GM19438 (cell line): Measurements from ENCODE around the gene HNRNPA0.

Source experiments
- ATAC-seq: cut with Tn5 transposase; IDR thresholded peaks from one replicate; pipeline ENCODE4 v1.9.1; 2021; ENCODE audit warnings: low read depth; ENCODE audit not compliant: unreplicated experiment

HNRNPA0 gene

DNA sequence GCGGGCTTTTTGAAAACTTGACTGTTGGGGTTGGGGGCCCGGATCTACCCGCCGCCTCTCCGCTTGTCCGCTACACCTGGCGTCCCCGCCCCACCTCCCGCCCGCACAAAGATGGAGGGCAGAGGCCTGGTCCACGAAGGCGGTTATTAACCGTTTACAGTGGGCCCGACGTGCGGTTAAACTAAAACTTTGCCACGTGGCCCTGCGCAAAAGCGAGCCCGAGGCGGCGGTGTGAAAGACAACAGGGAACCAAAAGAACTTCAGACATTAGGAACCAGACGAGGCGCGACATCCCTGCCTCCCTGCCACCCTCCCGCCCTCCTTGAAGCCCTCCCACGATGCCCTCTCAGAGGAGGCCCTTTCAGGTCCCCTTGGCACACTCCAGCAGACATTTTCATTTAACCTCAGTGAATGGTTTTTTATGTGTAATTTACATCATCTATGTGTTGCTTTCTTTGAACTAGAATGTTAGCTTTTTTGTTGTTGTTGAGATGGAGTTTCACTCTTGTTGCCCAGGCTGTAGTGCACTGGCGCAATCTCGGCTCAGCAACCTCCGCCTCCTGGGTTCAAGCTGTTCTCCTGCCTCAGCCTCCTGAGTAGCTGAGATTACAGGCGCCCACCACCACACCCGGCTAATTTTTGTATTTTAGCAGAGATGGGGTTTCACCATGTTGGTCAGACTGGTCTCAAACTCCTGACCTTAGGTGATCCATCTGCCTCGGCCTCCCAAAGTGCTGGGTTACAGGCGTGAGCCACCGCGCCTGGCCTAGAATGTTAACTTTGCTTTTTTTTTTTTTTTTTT lies 999 bp upstream of the HNRNPA0 start:
- ATAC-seq: peak; percentile 10

DNA sequence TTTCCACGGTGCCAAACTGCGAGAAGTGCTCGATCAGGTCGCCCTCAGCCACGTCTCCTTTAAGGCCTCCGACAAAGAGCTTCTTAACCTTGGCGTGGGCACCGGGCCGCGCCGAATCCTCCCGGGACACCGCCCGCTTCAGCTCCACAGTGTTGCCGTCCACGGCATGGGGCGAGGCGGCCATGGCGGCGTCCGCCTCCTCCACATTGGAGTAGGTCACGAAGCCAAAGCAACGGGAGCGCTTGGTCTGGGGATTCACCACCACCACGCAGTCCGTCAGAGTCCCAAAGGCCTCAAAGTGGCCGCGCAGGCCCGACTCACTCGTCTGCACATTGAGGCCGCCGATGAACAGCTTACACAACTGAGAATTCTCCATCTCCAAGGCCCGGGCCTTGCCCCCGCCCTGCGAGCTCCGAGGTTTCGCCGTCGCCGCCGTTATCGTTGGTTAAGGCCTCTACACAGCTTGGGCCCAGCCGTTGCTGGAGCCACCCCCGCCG lies 424 bp downstream of the HNRNPA0 start:
- peak; percentile 9 for ATAC-seq

DNA sequence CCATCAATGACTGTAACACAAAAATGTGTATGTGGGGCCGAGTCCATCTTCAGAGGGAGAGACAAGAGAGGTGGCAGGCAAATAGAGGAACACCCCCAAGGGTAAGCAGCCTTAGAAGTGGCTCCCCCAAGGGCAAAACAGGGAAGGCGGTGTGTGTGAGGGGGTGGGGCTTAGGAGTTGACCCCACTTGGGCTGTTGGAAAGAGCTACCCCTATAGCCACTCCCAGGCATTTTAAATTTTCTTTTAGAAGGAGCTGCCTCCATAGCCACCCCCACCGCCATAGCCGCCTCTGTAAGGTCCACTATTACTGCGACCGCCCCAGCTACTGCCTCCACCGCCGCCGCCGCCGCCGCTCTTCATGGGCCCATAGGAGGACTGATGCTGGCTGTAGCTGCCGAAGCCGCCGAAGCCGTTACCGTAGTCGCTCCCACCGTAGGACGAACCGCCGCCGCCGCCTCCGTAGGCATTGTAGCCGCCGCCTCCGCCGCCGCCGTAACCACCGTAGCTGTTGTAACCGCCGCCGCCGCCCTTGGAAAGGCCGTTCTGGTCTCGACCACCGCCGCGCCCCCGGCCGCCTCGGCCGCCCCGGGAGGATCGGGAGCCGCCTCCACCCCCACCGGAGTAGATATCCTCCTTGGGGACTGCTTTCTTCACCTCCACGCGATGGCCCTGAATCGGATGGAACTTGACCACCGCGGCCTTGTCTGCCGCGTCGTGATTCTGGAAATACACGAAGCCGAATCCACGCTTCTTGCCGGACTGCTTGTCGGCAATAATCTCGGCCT lies 1.1 kb downstream of the HNRNPA0 start:
- no peak for ATAC-seq

DNA sequence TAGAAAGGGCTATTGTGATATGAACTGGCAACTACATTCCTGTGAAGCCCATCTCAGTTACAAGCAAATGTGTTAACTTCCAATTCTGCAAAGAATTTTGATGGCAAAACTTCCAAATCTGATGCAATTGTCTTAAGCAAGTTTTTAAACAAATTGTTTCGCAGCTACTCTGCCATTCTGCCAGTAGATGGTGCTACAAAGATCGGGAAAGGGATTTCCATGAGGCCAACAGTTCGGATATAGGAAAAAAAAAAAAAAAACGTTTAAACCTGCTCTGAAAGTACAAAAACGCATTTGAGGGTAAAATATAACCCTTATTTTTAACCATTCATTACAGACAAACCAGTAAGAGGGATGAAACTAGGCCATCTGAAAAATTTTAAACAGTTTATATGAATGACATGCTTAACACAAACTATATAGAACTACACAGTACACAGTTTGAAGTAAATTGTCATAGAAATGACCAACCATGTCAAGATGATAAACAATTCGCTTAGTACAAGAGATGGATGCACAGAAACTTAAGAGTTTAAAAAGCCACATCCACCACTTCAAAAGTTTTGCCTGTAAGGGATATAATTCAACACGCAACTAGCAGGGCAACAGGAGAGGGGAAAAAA lies 2.2 kb downstream of the HNRNPA0 start:
- no peak for ATAC-seq

DNA sequence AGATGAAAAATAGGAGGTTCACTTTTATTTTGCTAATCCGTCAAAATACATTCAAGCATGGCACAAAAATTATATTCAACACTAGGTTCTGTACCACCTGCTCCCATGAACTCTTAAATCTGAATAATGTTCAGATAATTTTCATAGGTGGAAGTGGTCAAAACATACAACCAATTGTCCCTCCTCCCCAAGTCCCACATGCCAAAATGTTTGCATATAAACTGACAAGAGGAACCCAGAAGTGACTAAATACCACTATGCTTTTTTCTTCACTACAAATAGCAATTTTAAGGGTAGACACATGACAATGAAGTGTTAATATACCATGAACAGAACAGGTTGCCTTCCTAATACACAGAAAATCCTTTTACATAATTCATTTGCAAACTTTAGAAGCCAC lies 3.7 kb downstream of the HNRNPA0 start:
- ATAC-seq: no peak

DNA sequence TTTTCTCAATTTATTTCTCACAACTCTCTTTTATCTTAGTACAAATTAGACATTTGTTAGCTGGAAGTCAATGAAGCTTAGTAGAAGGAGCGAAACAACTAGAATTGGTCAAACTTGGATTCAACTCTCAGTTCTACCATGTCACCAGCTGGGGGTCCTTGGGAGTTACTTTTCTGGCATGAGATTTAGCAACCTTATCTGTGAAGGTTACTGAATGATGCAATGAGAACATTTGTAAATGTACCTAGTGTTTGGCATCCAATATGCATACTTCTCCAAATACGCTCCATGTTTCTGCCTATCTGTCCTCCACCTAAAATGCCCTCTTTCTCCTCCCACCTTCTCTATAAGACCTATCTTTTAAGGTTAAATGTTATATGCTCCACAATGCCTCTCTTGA lies 6.3 kb downstream of the HNRNPA0 start:
- no peak for ATAC-seq

DNA sequence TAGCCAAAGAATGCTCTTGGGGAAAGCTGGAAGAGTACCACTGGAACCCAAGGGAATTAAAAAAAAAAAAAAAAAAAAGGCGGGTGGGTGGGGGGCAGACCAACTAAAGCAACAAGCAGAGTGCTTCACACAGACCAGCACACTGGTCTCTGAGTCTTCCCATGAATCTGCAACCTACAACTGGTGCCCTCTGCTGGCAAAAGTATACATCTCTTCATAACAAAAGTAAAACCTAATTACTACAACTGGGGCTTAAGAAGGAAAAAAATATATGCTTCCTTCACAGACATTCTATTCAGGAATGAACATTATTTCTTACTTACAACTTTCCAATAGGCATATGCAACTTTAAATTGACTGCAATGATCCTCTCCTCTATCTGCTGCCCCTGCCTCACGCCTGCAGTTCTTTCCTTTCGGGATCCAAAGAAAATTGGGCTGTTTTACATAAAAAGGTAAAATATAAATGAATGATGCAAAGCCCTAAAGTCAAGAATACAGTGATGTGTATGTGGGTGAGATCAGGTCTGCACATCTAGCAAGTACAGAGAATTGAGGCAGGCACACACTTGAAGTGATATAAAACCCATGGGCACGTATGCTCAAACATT lies 11.0 kb downstream of the HNRNPA0 start:
- ATAC-seq: peak; percentile 69

DNA sequence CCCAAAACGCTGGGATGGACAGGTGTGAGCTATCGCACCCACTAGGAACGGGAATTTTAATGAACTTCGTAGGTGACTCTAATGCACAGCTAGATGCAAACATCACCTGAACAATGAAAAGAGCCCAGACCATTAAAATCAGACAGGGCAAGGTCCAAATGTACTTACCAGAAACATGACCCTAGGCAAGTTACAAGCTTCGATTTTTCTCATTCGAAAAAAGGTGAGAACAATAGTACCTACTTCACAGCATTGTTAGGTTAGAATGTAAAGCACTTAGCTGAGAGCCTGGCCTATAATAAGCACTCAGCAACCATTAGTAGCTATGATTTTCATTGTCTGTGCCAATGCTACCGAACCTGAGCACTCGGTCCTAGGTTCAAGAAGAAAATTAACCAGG lies 12.4 kb downstream of the HNRNPA0 start:
- no peak for ATAC-seq

DNA sequence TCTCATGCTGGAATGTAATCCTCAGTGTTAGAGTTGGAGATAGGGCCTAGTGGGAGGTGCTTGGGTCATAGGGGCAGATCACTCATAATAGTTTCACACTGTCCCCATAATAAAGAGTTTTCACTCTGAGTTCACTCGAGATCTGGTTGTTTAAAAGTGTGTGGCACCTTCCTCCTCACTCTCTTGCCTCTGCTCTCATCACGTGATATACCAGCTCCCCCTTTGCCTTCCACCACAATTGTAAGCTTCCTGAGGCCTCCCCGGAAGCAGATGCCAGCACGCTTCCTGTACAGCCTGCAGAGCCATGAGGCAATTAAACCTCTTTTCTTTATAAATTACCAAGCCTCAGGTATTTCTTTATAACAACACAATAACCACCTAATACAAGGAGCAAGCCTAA lies 14.4 kb downstream of the HNRNPA0 start:
- no peak for ATAC-seq

DNA sequence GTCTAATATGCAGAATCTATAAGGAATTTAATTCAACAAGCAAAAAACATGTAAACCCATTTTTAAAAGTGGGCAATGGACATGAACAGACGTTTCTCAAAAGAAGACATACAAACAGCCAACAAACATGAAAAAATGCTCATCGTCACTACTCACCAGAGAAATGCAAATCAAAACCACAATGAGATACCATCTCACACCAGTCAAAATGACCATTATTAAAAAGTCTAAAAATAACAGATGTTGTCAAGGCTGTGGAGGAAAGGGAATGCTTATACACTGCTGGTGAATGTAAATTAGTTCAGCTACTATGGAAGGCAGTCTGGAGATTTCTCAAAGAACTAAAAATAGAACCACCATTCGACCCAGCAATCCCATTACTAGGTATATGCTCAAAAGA lies 15.2 kb downstream of the HNRNPA0 start:
- ATAC-seq: no peak

DNA sequence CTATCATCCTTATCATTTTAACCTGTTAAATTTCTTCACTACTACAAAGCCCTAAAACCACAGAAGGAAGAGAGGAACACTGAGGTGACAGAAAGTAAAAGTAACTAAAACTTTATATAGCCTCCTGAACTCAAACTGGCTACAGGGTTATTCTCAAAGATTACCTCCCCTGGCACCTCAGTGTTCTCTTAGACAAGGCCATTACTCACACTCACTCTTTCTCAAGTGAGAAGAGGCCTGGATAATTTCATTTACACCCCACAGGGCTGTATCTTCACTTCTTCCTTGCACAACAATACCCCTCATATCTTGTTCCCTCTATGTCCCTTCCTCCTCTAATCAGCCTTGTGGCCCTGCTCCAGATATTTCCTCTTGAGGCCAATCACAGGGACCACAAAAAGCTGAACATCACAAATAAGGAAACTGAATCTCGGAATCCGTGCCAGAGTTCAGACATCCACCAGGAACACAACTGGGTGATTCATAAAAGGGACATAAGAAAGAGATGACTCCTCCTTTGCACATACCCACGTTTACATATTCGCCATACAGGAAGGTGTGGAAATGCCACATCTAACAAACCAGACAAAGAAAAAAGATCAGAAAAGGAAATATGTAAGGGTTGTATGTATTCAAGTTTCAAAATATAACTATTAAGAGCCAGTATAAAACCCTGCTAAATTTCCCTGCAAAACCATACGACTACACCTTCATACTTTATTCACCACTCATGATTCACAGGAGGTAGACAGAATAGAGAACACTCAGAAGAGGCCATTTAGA lies 16.6 kb downstream of the HNRNPA0 start:
- no peak for ATAC-seq

DNA sequence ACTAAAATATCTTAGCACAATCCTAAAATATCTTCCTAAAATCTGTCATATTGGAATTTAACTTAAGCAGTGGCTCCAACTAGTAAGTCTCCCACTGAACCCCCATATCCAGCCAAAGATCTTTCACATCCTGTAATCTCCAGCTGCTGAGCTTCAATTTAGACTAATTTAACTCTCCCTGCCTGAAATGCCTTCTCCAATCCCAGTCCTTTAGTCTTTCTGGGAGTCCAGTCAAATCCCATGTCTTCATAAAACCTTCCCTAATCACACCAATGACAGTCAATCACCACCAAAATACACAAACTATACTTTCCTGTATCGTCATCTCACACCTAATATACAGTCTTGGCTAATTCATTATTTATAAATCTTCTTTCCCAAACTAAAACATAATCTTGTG lies 17.7 kb downstream of the HNRNPA0 start:
- no peak for ATAC-seq

DNA sequence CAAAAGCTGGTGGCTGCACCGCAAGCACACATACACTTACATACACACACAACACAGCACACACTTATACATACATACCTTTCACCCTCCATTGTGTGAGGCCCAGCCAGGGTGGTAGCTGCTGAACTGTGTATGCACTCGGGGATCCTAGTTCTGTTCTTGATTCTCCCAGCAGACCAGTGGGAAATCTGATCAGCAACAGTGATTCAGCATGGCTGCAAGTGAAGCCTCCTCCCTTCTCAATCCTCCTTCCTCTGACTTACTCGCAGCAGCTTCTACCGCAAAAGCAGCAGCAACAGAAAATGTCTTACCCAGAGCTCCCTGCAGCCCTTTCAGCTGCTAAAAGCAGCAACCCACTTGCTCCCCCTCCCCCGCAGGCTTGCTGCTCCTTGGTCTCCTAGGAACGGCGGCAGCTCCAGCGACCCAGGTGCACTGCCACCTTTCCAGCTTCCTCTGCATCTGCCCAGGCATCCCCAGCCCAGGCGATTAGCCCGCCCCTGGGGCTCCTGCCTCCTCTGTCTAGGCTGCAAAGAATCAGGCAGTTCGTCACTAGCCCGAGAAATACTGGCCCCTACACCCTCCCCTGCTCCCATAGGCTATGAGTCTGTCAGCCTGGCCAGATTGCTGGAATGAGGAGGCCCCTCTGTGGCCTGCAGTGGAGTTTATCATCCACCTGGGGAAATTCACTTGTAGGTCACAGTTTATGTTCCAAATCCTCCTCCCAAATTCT lies 18.4 kb downstream of the HNRNPA0 start, which contains the start of gene KLHL3:
Gene KLHL3 (minus strand): TSS at position 535 of the 730 bp plus-strand sequence. CDS start 443 bp downstream, at position 92.
- ATAC-seq: peak; percentile 65

DNA sequence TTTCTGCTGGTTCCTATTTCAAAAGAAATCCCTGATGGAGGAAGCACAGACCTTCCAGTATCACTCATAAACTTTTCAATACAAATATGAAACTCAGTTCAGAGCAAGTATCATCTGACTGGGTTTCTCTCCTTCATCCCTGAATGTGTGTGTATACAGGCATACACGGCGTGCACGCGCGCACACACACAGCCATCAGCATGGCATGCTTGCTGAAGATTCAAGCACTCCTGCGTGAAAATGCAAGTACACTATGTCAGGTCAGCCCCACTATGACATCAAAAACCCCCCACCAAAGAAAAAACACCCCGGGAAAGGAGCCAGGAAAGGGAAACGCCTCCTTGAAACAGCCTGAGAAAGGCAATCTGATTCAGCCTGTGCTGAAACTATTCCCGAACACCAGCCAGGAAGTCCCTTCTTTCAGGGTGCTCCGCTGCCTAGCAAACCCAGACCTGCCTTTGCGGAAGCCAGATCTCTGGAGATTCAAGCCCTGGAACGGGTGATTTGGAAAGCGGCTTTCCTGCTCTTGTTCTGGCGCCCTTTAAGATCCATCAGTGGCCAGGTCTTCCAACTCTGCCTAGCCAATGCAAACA lies 19.1 kb downstream of the HNRNPA0 start:
- ATAC-seq: peak; percentile 38

DNA sequence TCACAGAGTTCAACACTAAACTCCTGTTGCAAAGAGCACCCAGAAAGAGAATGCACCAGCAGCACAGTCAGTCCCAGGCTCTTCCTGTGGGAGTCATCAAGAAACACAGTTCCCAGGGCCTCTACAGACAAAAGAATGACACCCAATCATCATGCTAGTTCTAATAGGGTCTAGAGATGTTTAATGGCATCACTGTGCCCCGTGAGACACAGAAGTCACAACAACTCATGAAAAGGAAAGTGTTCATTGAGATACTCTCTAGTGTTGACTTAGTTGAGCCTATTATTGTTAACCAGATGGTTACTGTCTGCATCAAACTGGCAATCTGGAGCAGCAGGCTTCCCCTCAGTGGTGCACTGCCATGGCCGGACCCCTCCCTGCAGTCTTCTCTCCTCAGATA lies 19.8 kb downstream of the HNRNPA0 start:
- ATAC-seq: no peak

DNA sequence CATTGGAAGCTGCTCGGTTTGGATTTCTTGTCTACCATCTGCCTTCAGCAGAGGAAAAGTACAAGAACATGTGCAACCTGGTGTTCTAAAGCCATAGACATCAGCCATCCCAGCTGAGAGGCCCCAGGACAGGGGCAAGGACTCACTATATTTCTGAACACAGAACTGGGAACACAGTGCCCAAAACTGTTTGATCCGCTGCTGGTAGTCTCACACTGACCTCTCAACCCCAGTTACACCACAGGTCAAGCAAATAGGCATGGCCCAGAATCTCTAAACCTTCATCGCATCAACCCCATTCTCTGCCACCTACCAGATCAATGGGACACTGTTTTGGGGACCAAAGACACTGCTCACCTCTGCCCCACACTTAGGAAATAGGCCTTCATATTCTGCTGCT lies 20.2 kb downstream of the HNRNPA0 start:
- no peak for ATAC-seq

DNA sequence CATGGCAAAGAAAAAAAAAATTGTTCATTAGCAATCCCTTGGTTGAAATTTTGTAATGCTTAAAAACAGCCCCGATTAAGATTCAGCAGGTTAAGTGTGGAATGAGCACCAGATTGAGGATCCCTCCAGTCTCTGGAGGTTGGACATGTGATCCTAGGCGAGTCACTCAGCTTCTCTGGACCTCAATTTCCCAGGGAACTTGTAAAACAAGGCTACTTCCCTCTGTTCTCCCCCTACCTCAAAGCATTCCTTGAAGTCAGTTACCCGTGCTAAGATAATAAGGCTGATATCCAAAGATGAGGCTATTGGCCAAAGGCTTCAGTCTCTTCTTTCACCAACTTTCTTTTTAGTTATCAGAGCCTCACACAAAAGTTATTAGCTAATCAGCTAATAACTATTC lies 21.2 kb downstream of the HNRNPA0 start:
- ATAC-seq: no peak

DNA sequence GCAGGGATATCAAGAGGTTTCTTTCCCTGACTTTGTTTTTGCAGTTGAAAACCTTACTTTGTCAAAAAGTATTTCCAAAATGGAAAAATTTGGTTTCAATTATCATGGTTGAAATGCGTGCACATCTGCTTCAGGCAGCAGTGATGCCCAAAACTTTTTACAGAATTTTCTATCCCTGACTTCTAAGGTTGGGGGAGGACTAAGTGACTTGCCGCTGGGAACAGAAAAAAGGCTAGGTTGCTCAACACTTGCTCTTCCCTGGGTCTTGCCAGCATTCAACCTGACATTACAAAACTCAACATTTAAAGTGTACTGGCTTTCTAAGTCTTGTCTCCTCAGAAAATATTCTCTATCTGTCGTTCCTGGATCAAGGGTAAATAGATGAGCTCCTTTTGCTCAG lies 23.0 kb downstream of the HNRNPA0 start:
- ATAC-seq: no peak

DNA sequence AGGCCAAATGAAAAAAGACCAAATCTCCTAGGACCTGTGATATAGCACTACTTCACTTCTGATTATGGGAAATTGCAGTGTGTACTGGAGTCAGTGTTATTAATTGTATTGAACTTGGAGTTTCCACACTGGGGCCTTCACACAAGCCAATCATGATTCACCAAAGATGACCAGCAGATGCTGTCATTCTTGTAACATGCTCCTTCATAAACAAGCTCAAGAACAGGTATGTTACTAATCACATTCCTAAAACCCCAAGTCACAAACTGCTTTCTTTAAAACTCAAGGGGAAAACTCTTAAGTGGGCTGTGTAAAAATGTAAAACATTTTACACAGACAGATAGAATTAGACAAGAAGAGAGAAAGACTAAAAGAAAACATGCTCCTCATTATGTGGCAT lies 23.8 kb downstream of the HNRNPA0 start:
- no peak for ATAC-seq
